OCI-LY1 (cell line): Measurements from ENCODE around the gene DDX31.

Source experiments
- H2AFZ ChIP-seq: fragments of 200-600 bp; sonication (generic), shearing (Covaris generic); 2 replicates; pipeline ENCODE4 v1.6.0; 2014; ENCODE audit warnings: antibody characterized with exemption, mild to moderate bottlenecking, low read length
- H3F3A ChIP-seq: fragments of 200-600 bp; sonication (generic), shearing (Covaris generic); 2 replicates; pipeline ENCODE4 v1.6.0; 2014; ENCODE audit warnings: mild to moderate bottlenecking, antibody characterized with exemption, low read length, moderate library complexity; ENCODE audit not compliant: insufficient read depth
- H3K27ac ChIP-seq: fragments of 200-600 bp; sonication (generic); 2 replicates; pipeline ENCODE4 v1.5.1; 2014; ENCODE audit warnings: low read length, mixed run types, mild to moderate bottlenecking, low read depth; ENCODE audit not compliant: poor library complexity, severe bottlenecking
- H3K27me3 ChIP-seq: fragments of 200-600 bp; sonication (generic); 2 replicates; pipeline ENCODE4 v1.6.0; 2014; ENCODE audit warnings: antibody characterized with exemption, mild to moderate bottlenecking, low read length, moderate library complexity; ENCODE audit not compliant: insufficient read depth
- H3K36me3 ChIP-seq: fragments of 200-600 bp; sonication (generic); 2 replicates; pipeline ENCODE4 v1.6.1; 2014; ENCODE audit warnings: mild to moderate bottlenecking, antibody characterized with exemption, low read length, moderate library complexity, mixed read lengths; ENCODE audit not compliant: insufficient read depth
- H3K4me1 ChIP-seq: fragments of 200-600 bp; sonication (generic); 2 replicates; pipeline ENCODE4 v1.5.1; 2014; ENCODE audit warnings: mild to moderate bottlenecking, low read length, moderate library complexity; ENCODE audit not compliant: insufficient read depth, severe bottlenecking
- H3K4me2 ChIP-seq: fragments of 200-600 bp; sonication (generic), shearing (Covaris generic); 2 replicates; pipeline ENCODE4 v1.6.1; 2014; ENCODE audit warnings: low read length
- H3K4me3 ChIP-seq: fragments of 200-600 bp; sonication (generic); 2 replicates; pipeline ENCODE4 v1.5.1; 2014; ENCODE audit warnings: low read length, low read depth, mild to moderate bottlenecking, mixed read lengths; ENCODE audit not compliant: poor library complexity, severe bottlenecking
- H3K79me2 ChIP-seq: fragments of 200-600 bp; shearing (Covaris generic); 2 replicates; pipeline ENCODE4 v1.6.1; 2016; ENCODE audit warnings: mixed run types, low read length, mixed read lengths; ENCODE audit not compliant: insufficient read depth
- H3K9ac ChIP-seq: fragments of 200-600 bp; sonication (generic), shearing (Covaris generic); 2 replicates; pipeline ENCODE4 v1.6.1; 2014; ENCODE audit warnings: mild to moderate bottlenecking, low read length, mixed read lengths
- H3K9me2 ChIP-seq: fragments of 200-600 bp; sonication (generic), shearing (Covaris generic); 2 replicates; pipeline ENCODE4 v1.6.1; 2014; ENCODE audit warnings: low read depth, mild to moderate bottlenecking, low read length, mixed read lengths
- H3K9me3 ChIP-seq: fragments of 200-600 bp; shearing (Covaris generic); 2 replicates; pipeline ENCODE4 v1.6.1; 2014; ENCODE audit warnings: low read length, mixed read lengths
- H4K20me1 ChIP-seq: fragments of 200-600 bp; sonication (generic), shearing (Covaris generic); 2 replicates; pipeline ENCODE4 v1.6.0; 2016; ENCODE audit warnings: mild to moderate bottlenecking, low read length; ENCODE audit not compliant: insufficient read depth
- CTCF ChIP-seq: fragments of 200-600 bp; sonication (generic), shearing (Covaris generic); IDR thresholded peaks from 2 replicates; pipeline ENCODE4 v1.5.1; 2017; ENCODE audit warnings: mild to moderate bottlenecking, antibody characterized with exemption, low read length, moderate library complexity, mixed read lengths
- EZH2 ChIP-seq: fragments of 200-600 bp; sonication (generic), shearing (Covaris generic); IDR thresholded peaks from 2 replicates; pipeline ENCODE4 v1.8.0; 2017; ENCODE audit warnings: borderline replicate concordance, mixed run types, mild to moderate bottlenecking, antibody characterized with exemption, low read length, moderate library complexity, mixed read lengths

Gene DDX31

GRCh38 chr9:132591244-132591643 lies 78.5 kb downstream of the DDX31 start:
- Histone ChIP-seq H3K9ac (no peak overlapping the region), H3K9me3 (no peaks in the 10 kb centered on the region), H3K4me1 (no peaks in the 10 kb centered on the region), H3K9me2 (no peaks in the 10 kb centered on the region), H4K20me1 (no peaks in the 10 kb centered on the region), H3K4me2 (no peak overlapping the region), H2AFZ (no peak overlapping the region), H3K4me3 (no peak overlapping the region), H3K79me2 (no peaks in the 10 kb centered on the region), H3K27me3 (no peaks in the 10 kb centered on the region), H3F3A (no peaks in the 10 kb centered on the region), H3K27ac (no peak overlapping the region), H3K36me3 (peaks cover 30% of the 10 kb centered on the region)
- TF ChIP-seq CTCF (no peak), EZH2 (no peak)

- H3K9ac ChIP-seq = no peak overlapping the region
- H3K4me2 ChIP-seq = no peak overlapping the region
- no peaks in the 10 kb centered on the region for H3F3A ChIP-seq
- no peak overlapping the region for H3K27ac ChIP-seq
- TF ChIP-seq CTCF (no peak), EZH2 (no peak)
- no peaks in the 10 kb centered on the region for H3K9me3 ChIP-seq
- no peak overlapping the region for H3K4me3 ChIP-seq
- no peak overlapping the region for H2AFZ ChIP-seq
- no peaks in the 10 kb centered on the region for H3K79me2 ChIP-seq
- no peaks in the 10 kb centered on the region for H3K4me1 ChIP-seq
- H4K20me1 ChIP-seq = no peaks in the 10 kb centered on the region
- H3K9me2 ChIP-seq = no peaks in the 10 kb centered on the region
- no peaks in the 10 kb centered on the region for H3K27me3 ChIP-seq
- peaks cover 23% of the 10 kb centered on the region for H3K36me3 ChIP-seq
Observed at GRCh38 chr9:132590318-132591182, 79.2 kb downstream of the DDX31 start.

GRCh38 chr9:132590037-132590317 lies 79.8 kb downstream of the DDX31 start:
- Histone ChIP-seq H3K4me2 (no peak overlapping the region), H3K9me3 (no peaks in the 10 kb centered on the region), H3K9ac (no peak overlapping the region), H3K9me2 (no peaks in the 10 kb centered on the region), H2AFZ (no peak overlapping the region), H3F3A (no peaks in the 10 kb centered on the region), H3K36me3 (peaks cover 17% of the 10 kb centered on the region; the same call in 1 of the 2 replicates), H3K27ac (no peak overlapping the region), H3K4me1 (no peaks in the 10 kb centered on the region), H3K27me3 (no peaks in the 10 kb centered on the region), H4K20me1 (no peaks in the 10 kb centered on the region), H3K79me2 (no peaks in the 10 kb centered on the region), H3K4me3 (no peak overlapping the region)
- TF ChIP-seq CTCF (no peak), EZH2 (no peak)
